Panc1 (cell line): ENCODE measurements around the gene LRP1B. TPM values are rescaled to one million over a fixed set of nuclear protein-coding genes. Genes with fewer than 3 reads are reported as not detected.

Experiments used
- ATAC-seq: fragments of 200-7000 bp; cut with Tn5 transposase; 2 replicates; pipeline ENCODE4 v1.9.1; 2020; ENCODE audit warnings: mild to moderate bottlenecking, moderate library complexity
- BruUV-seq: library from RNA; stranded (reverse); fragments of 400-500 nt; replicated peaks from 2 replicates; lab custom pipeline; 2021; lab: Mats Ljungman, UMichigan
- CTCF ChIA-PET: fragments of 300-600 bp; sonication (Branson Sonifier 250); formaldehyde crosslinking; loops from one replicate; lab custom pipeline; 2022; ENCODE audit warnings: antibody characterized with exemption; lab: Charles Lee
- POLR2A ChIA-PET: fragments of 300-600 bp; sonication (Branson Sonifier 250); formaldehyde crosslinking; loops from one replicate; lab custom pipeline; 2022; ENCODE audit warnings: antibody characterized with exemption; lab: Charles Lee
- DNase-seq: peaks from one replicate; pipeline ENCODE4 v3.0.0-alpha.2; 2010; ENCODE audit warnings: low read depth, low spot score
- H3K27ac ChIP-seq: 2 replicates; pipeline ENCODE4 v1.5.1; 2011; ENCODE audit warnings: mild to moderate bottlenecking, low read length, inconsistent platforms
- H3K27me3 ChIP-seq: fragments of 200-500 bp; sonication (Bioruptor generic); 2 replicates; pipeline ENCODE4 v1.6.0; 2014; ENCODE audit warnings: low read length, inconsistent platforms; ENCODE audit not compliant: control insufficient read depth, insufficient read depth
- H3K36me3 ChIP-seq: fragments of 200-500 bp; sonication (Bioruptor generic); 2 replicates; pipeline ENCODE4 v1.5.1; 2014; ENCODE audit warnings: inconsistent platforms, mild to moderate bottlenecking, low read length, moderate library complexity; ENCODE audit not compliant: control insufficient read depth, insufficient read depth
- H3K4me1 ChIP-seq: 2 replicates; pipeline ENCODE4 v1.5.1; 2011; ENCODE audit warnings: inconsistent platforms, mild to moderate bottlenecking, low read length, moderate library complexity; ENCODE audit not compliant: control insufficient read depth, insufficient read depth
- H3K4me3 ChIP-seq, 2 experiments: 2 replicates each; pipeline ENCODE4 v1.5.1; 2011 to 2012; ENCODE audit warnings: low read depth in 2 of 2, low read length in 2 of 2, mild to moderate bottlenecking in 2 of 2, inconsistent platforms in 1 of 2, moderate library complexity in 1 of 2
- H3K9me3 ChIP-seq: fragments of 200-500 bp; sonication (Bioruptor generic); 2 replicates; pipeline ENCODE4 v1.5.1; 2014; ENCODE audit warnings: low read depth, mild to moderate bottlenecking, inconsistent platforms, low read length, moderate library complexity; ENCODE audit not compliant: control insufficient read depth, insufficient read depth
- POLR2AphosphoS5 ChIP-seq: IDR thresholded peaks from 2 replicates; pipeline ENCODE4 v1.6.1; 2012; ENCODE audit warnings: mild to moderate bottlenecking, low read depth, low read length, moderate library complexity
- SIN3A ChIP-seq: IDR thresholded peaks from 2 replicates; pipeline ENCODE4 v1.6.1; 2012; ENCODE audit warnings: low read depth, mild to moderate bottlenecking, low read length, moderate library complexity, borderline replicate concordance; ENCODE audit not compliant: insufficient read depth
- TCF7L2 ChIP-seq: IDR thresholded peaks from 2 replicates; pipeline ENCODE4 v1.6.1; 2011; ENCODE audit warnings: mild to moderate bottlenecking, low read depth, low read length, inconsistent platforms
- in situ Hi-C: cut with HindIII; loops from 2 replicates; pipeline ENCODE4 v1.10.0; 2016; ENCODE audit warnings: low sequenced_read_pairs, low pct_unique_long_range_greater_than_20kb
- intact Hi-C: fragments of 100-400 bp; cut with micrococcal nuclease; formaldehyde crosslinking; loops from one replicate; pipeline ENCODE4 v1.10.0; 2022; ENCODE audit not compliant: unreplicated experiment
- total RNA-seq: library from RNA; stranded (reverse); gene quantifications from one replicate; pipeline ENCODE4 v1.2.1, GENCODE V29; 2021; ENCODE audit not compliant: unreplicated experiment
- TF ChIP-seq, protein P1 (sequence below): fragments of 450-650 bp; IDR thresholded peaks from 2 replicates; pipeline ENCODE4 v1.5.1; 2017; ENCODE audit warnings: mild to moderate bottlenecking
- TF ChIP-seq, protein P2 (sequence below), 2 experiments: IDR thresholded peaks; 2 replicates each; pipeline ENCODE4 v1.6.1; 2011 to 2012; ENCODE audit warnings: low read depth in 2 of 2, control low read depth in 1 of 2, low read length in 1 of 2, mild to moderate bottlenecking in 1 of 2, moderate library complexity in 1 of 2; ENCODE audit not compliant: insufficient read depth in 1 of 2

The LRP1B gene
- total RNA-seq, 1 experiment from 2014 or later = 0.54 TPM

DNA sequence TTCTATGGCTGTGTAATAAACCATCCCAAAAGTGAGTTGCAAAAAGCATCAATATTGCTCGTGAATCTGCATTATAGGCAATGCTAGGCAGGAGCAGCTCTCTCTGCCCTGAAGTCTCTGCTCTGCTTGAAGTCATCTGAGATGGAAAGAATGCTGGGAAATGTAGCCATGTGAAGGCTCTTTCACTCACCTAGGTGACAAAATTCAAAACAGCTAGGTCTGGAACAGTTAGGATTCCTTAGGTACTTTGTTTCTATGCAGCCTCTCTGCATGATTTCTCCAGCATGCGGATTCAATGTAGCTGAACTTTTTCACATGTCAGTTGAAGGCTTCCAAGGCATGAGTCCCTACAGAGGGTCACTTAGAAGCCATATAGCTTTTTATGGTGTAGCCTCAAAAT is 1383.7 kb downstream of the LRP1B start:
- no TSS peak for BruUV-seq
- Histone ChIP-seq H3K4me3 (no peak overlapping the region), H3K27ac (no peak overlapping the region), H3K36me3 (no peaks in the 10 kb centered on the region), H3K4me1 (no peaks in the 10 kb centered on the region), H3K9me3 (no peaks in the 10 kb centered on the region), H3K27me3 (no peaks in the 10 kb centered on the region)
- CTCF ChIA-PET = no interaction called here
- POLR2A ChIA-PET = no interaction called here
- intact Hi-C loops = no loop called here
- TF ChIP-seq, protein P1, sequence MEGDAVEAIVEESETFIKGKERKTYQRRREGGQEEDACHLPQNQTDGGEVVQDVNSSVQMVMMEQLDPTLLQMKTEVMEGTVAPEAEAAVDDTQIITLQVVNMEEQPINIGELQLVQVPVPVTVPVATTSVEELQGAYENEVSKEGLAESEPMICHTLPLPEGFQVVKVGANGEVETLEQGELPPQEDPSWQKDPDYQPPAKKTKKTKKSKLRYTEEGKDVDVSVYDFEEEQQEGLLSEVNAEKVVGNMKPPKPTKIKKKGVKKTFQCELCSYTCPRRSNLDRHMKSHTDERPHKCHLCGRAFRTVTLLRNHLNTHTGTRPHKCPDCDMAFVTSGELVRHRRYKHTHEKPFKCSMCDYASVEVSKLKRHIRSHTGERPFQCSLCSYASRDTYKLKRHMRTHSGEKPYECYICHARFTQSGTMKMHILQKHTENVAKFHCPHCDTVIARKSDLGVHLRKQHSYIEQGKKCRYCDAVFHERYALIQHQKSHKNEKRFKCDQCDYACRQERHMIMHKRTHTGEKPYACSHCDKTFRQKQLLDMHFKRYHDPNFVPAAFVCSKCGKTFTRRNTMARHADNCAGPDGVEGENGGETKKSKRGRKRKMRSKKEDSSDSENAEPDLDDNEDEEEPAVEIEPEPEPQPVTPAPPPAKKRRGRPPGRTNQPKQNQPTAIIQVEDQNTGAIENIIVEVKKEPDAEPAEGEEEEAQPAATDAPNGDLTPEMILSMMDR = no peak
- TF ChIP-seq POLR2AphosphoS5 = no peak
- no peak for TF ChIP-seq TCF7L2
- TF ChIP-seq, protein P2, sequence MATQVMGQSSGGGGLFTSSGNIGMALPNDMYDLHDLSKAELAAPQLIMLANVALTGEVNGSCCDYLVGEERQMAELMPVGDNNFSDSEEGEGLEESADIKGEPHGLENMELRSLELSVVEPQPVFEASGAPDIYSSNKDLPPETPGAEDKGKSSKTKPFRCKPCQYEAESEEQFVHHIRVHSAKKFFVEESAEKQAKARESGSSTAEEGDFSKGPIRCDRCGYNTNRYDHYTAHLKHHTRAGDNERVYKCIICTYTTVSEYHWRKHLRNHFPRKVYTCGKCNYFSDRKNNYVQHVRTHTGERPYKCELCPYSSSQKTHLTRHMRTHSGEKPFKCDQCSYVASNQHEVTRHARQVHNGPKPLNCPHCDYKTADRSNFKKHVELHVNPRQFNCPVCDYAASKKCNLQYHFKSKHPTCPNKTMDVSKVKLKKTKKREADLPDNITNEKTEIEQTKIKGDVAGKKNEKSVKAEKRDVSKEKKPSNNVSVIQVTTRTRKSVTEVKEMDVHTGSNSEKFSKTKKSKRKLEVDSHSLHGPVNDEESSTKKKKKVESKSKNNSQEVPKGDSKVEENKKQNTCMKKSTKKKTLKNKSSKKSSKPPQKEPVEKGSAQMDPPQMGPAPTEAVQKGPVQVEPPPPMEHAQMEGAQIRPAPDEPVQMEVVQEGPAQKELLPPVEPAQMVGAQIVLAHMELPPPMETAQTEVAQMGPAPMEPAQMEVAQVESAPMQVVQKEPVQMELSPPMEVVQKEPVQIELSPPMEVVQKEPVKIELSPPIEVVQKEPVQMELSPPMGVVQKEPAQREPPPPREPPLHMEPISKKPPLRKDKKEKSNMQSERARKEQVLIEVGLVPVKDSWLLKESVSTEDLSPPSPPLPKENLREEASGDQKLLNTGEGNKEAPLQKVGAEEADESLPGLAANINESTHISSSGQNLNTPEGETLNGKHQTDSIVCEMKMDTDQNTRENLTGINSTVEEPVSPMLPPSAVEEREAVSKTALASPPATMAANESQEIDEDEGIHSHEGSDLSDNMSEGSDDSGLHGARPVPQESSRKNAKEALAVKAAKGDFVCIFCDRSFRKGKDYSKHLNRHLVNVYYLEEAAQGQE (IDR thresholded peaks at IDR 0.05; ENCODE audit: insufficient read depth in 1 of 2, low read depth in 2 of 2, low read length in 1 of 2) = no peak
- no peak for TF ChIP-seq SIN3A
- in situ Hi-C loops = no loop called here
- no peak for DNase-seq
- no peak for ATAC-seq

DNA sequence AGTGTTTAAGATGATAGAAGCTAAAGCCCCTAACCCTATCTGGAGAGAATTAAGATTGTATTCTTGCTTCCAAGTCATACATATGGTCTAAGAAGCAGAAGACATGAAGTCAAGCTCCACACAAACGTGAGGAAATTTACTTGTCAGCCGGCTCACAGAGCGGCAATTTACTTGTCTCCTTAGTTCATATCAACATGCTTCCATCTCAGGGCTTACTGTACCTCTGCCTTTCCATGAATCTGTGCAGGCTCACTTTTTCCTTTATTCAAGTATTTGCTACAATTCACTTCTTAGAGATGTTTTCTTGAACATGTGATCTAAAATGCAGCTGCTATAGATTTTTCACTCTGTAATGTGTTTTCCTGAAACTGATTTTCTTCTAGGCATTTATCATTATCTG is 1386.4 kb downstream of the LRP1B start:
- H3K4me1 ChIP-seq = no peaks in the 10 kb centered on the region
- BruUV-seq = no TSS peak
- ChIA-PET CTCF (no interaction called here), POLR2A (no interaction called here)
- ATAC-seq (no peak), DNase-seq (no peak)
- in situ Hi-C loops (no loop called here), intact Hi-C loops (no loop called here)
- H3K27me3 ChIP-seq = no peaks in the 10 kb centered on the region
- no peaks in the 10 kb centered on the region for H3K36me3 ChIP-seq
- TF ChIP-seq, protein P2 (IDR thresholded peaks at IDR 0.05; ENCODE audit: insufficient read depth in 1 of 2, low read depth in 2 of 2, low read length in 1 of 2) = no peak
- TF ChIP-seq SIN3A = no peak
- H3K27ac ChIP-seq = no peak overlapping the region
- H3K9me3 ChIP-seq = no peaks in the 10 kb centered on the region
- H3K4me3 ChIP-seq = no peak overlapping the region
